ENCODE results near the gene POLR2J3.
"Not testable (repeated sequence)": the region's sequence is repeated elsewhere in the genome, so short reads cannot be mapped to it uniquely, and the experiment has no call there.

DNA sequence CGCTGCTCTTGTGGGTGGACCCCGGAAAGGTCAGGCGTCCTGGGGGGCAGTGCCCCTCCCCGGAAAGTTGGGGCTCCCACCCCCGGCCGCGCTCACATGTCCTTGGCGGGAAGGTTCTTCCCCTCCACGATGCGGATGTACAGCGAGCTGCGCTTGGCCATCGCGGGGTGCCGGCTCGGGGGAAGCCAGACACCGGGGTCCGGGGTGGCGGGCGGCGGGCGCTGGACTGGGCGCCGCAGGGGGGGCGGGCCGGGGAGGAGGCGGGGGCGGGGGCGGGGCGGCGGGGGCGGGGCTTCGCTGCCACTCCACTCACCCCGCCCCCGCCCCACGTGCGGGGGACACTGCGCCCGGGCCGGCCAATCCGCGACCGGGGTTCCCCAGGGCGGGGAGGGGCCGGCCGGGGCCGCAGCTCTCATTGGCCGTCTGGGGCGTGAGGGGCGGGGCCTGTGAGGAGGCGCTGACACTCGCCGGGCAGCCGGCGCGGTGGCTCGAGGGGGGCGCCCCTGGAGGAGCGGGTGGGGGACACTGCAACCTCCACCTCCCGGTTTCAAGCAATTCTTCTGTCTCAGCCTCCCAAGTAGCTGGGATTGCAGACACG, 54.7 kb downstream of the POLR2J3 start, which contains the start of gene RASA4B:
- TF ChIP-seq RAD21 (IDR thresholded peaks at IDR 0.05; ENCODE audit: low read length); RCOR1 (IDR thresholded peaks at IDR 0.05; ENCODE audit: insufficient replicate concordance, low read length); POLR2A (IDR thresholded peaks at IDR 0.05; ENCODE audit: low read depth, low read length); MAFK (IDR thresholded peaks at IDR 0.05; ENCODE audit: low read depth, low read length); SMC3 (IDR thresholded peaks at IDR 0.05; ENCODE audit: low read depth, low read length); RFX5 (IDR thresholded peaks at IDR 0.05; ENCODE audit: low read depth, low read length); CHD1 (IDR thresholded peaks at IDR 0.05; ENCODE audit: low read depth, low read length); BHLHE40 (IDR thresholded peaks at IDR 0.05; ENCODE audit: low read depth, low read length); FOS (IDR thresholded peaks at IDR 0.05; ENCODE audit: low read depth, low read length); MAZ (IDR thresholded peaks at IDR 0.05; ENCODE audit: borderline replicate concordance, low read depth, low read length): not testable (repeated sequence)
- TF ChIP-seq, protein P1, sequence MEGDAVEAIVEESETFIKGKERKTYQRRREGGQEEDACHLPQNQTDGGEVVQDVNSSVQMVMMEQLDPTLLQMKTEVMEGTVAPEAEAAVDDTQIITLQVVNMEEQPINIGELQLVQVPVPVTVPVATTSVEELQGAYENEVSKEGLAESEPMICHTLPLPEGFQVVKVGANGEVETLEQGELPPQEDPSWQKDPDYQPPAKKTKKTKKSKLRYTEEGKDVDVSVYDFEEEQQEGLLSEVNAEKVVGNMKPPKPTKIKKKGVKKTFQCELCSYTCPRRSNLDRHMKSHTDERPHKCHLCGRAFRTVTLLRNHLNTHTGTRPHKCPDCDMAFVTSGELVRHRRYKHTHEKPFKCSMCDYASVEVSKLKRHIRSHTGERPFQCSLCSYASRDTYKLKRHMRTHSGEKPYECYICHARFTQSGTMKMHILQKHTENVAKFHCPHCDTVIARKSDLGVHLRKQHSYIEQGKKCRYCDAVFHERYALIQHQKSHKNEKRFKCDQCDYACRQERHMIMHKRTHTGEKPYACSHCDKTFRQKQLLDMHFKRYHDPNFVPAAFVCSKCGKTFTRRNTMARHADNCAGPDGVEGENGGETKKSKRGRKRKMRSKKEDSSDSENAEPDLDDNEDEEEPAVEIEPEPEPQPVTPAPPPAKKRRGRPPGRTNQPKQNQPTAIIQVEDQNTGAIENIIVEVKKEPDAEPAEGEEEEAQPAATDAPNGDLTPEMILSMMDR (conservative IDR thresholded peaks at IDR 0.05; ENCODE audit: low read depth, low read length) = not testable (repeated sequence)
